GM12878 (cell line): ENCODE measurements around the gene AGPAT4. TPM values are rescaled to one million over a fixed set of nuclear protein-coding genes. Genes with fewer than 3 reads are reported as not detected.

ENCODE experiments used
- CHD2 ChIP-seq: IDR thresholded peaks from 2 replicates; pipeline ENCODE4 v1.6.1; 2011; ENCODE audit warnings: low read depth, low read length, improper control_type of control experiment, borderline replicate concordance
- CHD4 ChIP-seq: fragments of 200-600 bp; sonication (generic); IDR thresholded peaks from 2 replicates; pipeline ENCODE4 v1.6.1; 2016; ENCODE audit warnings: mild to moderate bottlenecking
- MEF2B ChIP-seq: fragments of 450-650 bp; IDR thresholded peaks from 2 replicates; pipeline ENCODE4 v1.6.1; 2018; ENCODE audit warnings: mild to moderate bottlenecking, moderate library complexity; ENCODE audit not compliant: partially characterized antibody, poor library complexity, severe bottlenecking
- NFYB ChIP-seq: IDR thresholded peaks from 2 replicates; pipeline ENCODE4 v1.6.1; 2011; ENCODE audit warnings: low read depth, mild to moderate bottlenecking, low read length, improper control_type of control experiment, moderate library complexity; ENCODE audit not compliant: insufficient read depth
- PRDM15 ChIP-seq: fragments of 450-650 bp; formaldehyde crosslinking; IDR thresholded peaks from 2 replicates; pipeline ENCODE4 v1.4.0; 2020; ENCODE audit warnings: mild to moderate bottlenecking, moderate library complexity
- RAD51 ChIP-seq: fragments of 450-650 bp; IDR thresholded peaks from 2 replicates; pipeline ENCODE4 v1.6.1; 2016; ENCODE audit warnings: moderate library complexity, mild to moderate bottlenecking, inconsistent platforms
- REST ChIP-seq: IDR thresholded peaks from 2 replicates; pipeline ENCODE4 v1.6.1; 2012; ENCODE audit warnings: mild to moderate bottlenecking, low read depth, low read length
- USF2 ChIP-seq: IDR thresholded peaks from 2 replicates; pipeline ENCODE4 v1.6.1; 2011; ENCODE audit warnings: low read depth, low read length, improper control_type of control experiment, borderline replicate concordance
- ZBTB40 ChIP-seq: fragments of 450-650 bp; IDR thresholded peaks from 2 replicates; pipeline ENCODE4 v1.6.1; 2016; ENCODE audit warnings: mild to moderate bottlenecking, moderate library complexity, borderline replicate concordance
- ZNF592 ChIP-seq: fragments of 450-650 bp; IDR thresholded peaks from 2 replicates; pipeline ENCODE4 v1.6.1; 2017; ENCODE audit warnings: mild to moderate bottlenecking, moderate library complexity
- polyA plus RNA-seq, 11 experiments: library from polyadenylated mRNA; depleted of rRNA in 4 of 11; unstranded in 6 of 11; stranded (reverse) in 5 of 11; fragments of >200 nt; fragmentation: Nextera tagmentation in 4 of 11; fragmentation: Illumina TruSeq in 1 of 11; extraction: Ambion mirVana in 4 of 11; extraction: Trizol in 1 of 11; gene quantifications; 1 replicate in 1 of 11; 2 replicates in 10 of 11; pipeline versions ENCODE4 v1.2.1 to v1.2.3, GENCODE V29; 2011 to 2016; ENCODE audit warnings: inconsistent platforms in 2 of 11, missing spikeins in 2 of 11, low read depth in 1 of 11
- total RNA-seq, 4 experiments: library from RNA; depleted of rRNA in 3 of 4; stranded (reverse); fragments of >200 nt in 3 of 4; fragmentation: Illumina TruSeq in 1 of 4; extraction: Trizol in 1 of 4; gene quantifications; 2 replicates each; pipeline versions ENCODE4 v1.2.1 to v1.2.3, GENCODE V29; 2013 to 2021

Gene AGPAT4
- total and polyA plus RNA-seq, 10 of the 15 experiments (the other 5 are each of a cell fraction or from before 2014, with no cell fraction given): 0.34 to 2.2 (median 1.3) TPM

- TF ChIP-seq ZBTB40 (no peak), PRDM15 (CRISPR knock-in tag) (no peak), MEF2B (no peak), CHD2 (no peak), NFYB (no peak), USF2 (no peak), ZNF592 (no peak), RAD51 (no peak), REST (no peak), CHD4 (no peak)
Measured at GRCh38 chr6:161301338-161301737, 27.5 kb upstream of the AGPAT4 start (continued).
